ENCODE measurements around the gene PTPRG.
"Not testable (repeated sequence)": the region's sequence is repeated elsewhere in the genome, so short reads cannot be mapped to it uniquely, and the experiment has no call there.

The PTPRG gene

DNA sequence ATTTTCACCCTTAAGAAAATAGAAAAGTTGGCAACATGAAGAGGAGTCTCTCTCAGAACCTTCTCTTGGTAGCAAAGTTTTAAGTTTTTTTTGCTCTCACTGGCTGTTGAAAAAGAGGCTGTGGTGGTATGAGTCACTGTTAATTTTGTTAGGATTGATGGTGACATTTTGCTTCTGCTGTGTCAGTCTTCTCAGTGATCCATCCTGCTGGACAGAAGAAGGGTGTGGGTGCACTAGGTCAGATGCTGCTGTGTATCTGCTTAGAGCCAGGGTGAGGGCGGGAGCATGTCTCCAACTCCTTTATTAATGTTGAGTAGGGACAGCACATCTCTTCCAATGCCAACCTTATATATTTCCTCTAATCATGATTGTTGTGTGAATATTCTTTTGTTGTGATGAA is 442.5 kb downstream of the PTPRG start:
- DNase-seq (ENCODE audit: low read depth, low spot score), result no peak

- no peak for DNase-seq (ENCODE audit: low read depth, low spot score)
Measured at GRCh38 chr3:62007036-62007435, 445.7 kb downstream of the PTPRG start.

- DNase-seq (ENCODE audit: low read depth, low spot score), result no peak
Measured at GRCh38 chr3:62010989-62011388, 449.6 kb downstream of the PTPRG start.

- DNase-seq (ENCODE audit: low read depth, low spot score), result no peak
Measured at GRCh38 chr3:62011666-62012065, 450.3 kb downstream of the PTPRG start.

GRCh38 chr3:62013951-62014350 is 452.6 kb downstream of the PTPRG start:
- DNase-seq (ENCODE audit: low read depth, low spot score), result no peak

DNA sequence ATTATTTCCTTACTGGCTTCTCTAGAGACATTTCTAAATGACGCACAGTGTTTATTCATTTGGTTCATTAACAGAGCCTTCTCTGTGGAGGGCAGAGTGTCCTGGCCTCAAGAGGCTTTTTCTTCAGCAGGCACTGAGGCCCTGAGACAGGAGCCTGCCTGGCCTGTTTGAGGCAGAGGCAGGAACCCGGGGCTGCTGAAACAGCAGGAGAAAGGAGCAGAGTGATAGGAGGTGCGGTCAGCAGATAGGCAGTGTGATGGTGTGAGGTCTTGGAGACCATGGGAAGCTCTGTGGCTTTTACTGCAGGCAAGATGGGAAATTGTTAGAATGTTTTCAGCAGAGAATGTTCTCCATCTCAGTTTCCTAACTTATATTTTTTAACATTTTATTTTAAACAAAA is 453.7 kb downstream of the PTPRG start:
- DNase-seq (ENCODE audit: low read depth, low spot score), result no peak

DNA sequence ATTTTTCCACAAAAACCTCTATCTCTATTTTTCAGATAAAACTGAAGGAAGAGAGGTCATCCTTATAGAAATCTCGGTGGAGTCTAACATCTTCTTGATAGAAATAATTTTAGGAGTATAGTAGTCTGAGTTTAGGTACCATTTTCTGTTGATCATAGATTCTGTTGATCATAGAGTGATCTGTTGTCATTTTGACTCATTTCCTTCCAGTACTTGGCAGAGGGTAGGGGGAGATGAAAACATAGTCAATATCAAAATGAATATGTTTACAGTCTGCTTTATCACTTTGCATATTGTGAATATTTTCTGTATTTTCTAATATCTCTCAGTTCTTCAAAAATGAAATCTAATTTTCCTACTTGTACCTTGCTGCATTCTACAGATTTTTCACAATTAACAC is 458.5 kb downstream of the PTPRG start:
- DNase-seq (ENCODE audit: low read depth, low spot score), result no peak

- no peak for DNase-seq (ENCODE audit: low read depth, low spot score)
Measured at GRCh38 chr3:62020706-62021105, 459.3 kb downstream of the PTPRG start.

GRCh38 chr3:62022312-62022711 is 460.9 kb downstream of the PTPRG start:
- no peak for DNase-seq (ENCODE audit: low read depth, low spot score)

DNA sequence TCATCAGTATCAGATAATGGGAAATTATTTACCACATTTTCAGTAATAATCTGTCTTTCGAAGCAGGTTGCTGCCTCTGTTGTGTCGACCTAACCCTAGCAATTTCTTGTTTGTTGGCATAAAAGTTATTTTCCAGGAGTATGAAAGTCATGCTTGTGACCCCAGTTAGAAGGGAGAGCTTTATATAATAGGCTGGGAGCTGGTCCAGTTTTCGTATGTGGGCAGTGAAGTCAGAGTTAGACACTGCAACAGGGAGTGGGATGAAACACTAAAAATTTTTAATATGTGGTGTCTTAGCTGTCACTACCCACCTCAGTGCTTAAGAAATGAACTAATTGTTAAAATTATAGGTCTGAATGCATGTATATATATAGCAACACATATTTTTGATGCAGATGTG is 463.5 kb downstream of the PTPRG start:
- DNase-seq (ENCODE audit: low read depth, low spot score), result no peak

GRCh38 chr3:62025913-62026312 is 464.5 kb downstream of the PTPRG start:
- no peak for DNase-seq (ENCODE audit: low read depth, low spot score)

GRCh38 chr3:62027241-62027640 is 465.9 kb downstream of the PTPRG start:
- no peak for DNase-seq (ENCODE audit: low read depth, low spot score)

DNA sequence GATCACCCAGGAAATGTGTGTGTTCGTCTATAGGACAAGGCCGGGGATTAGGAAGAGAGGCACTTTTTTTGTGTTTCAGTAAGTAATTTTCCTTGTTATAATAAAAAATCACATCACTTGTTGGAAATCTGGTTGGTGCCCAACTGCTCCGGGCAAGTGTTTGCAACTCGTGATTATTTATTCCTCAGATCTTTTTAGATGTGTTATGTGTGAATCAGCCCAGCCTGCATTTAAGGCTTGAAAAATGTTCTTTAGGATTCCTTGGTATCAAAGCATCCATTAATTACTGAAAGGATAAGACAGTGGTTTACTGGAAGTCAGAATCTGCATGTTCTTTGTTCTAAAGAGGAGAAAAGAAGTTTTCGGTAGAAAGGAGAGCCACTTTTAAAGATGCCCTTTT is 466.4 kb downstream of the PTPRG start:
- no peak for DNase-seq (ENCODE audit: low read depth, low spot score)

GRCh38 chr3:62028236-62028635 is 466.9 kb downstream of the PTPRG start:
- DNase-seq (ENCODE audit: low read depth, low spot score), result no peak

GRCh38 chr3:62032738-62033137 is 471.4 kb downstream of the PTPRG start:
- no peak for DNase-seq (ENCODE audit: low read depth, low spot score)

DNA sequence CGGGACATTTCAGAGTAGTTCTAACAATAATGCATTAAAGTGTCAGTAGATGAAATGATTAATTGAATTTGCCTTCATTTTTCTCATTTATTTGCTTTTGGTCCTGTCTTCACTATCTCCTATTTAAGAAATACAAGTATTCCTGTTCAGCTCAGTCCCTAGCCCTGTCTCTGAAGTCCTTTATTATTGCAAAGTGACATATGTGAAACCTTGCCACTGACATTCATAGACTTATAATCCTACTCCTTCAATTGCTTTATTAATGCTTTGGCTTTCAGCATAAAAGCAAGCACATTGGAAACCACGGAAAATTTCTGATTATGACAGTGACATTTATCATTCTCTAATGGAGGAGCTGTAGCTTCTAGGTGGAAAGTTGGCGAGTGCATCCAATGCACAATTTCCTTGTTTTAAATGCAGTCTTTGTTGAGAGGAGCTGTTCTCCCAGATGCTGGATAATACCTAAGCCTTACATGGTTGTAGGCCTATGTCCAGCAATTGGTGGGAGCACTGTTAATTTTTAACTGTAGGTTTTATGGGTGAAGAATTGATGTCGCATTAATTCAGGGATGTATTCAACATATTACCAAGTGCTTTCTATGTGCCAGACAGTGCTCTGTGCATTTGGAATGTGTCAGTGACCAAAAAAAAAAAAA is 474.2 kb downstream of the PTPRG start:
- DNase-seq (ENCODE audit: low read depth, low spot score), result no peak

DNA sequence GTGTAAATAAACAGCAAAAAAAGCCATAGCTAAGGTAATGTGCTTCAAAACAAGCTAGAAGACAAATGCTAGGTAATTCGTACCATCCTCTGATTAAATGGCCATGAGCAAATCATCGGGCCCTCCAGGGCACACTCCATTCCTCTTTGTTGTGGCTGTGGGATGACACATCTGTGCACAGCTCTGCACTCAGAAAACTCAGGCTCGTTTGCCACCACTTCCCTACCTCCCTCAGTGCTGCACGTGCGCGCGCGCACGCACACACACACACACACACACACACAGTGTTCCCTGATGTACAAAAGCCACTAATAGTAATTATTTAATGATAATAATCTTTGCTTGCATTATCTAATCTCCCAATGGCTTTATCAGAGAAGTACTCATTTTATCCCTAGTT is 475.4 kb downstream of the PTPRG start:
- DNase-seq (ENCODE audit: low read depth, low spot score), result no peak

GRCh38 chr3:62038798-62039197 is 477.4 kb downstream of the PTPRG start:
- not testable (repeated sequence) for DNase-seq (ENCODE audit: low read depth, low spot score)

GRCh38 chr3:62039586-62039985 is 478.2 kb downstream of the PTPRG start:
- DNase-seq (ENCODE audit: low read depth, low spot score), result no peak

DNA sequence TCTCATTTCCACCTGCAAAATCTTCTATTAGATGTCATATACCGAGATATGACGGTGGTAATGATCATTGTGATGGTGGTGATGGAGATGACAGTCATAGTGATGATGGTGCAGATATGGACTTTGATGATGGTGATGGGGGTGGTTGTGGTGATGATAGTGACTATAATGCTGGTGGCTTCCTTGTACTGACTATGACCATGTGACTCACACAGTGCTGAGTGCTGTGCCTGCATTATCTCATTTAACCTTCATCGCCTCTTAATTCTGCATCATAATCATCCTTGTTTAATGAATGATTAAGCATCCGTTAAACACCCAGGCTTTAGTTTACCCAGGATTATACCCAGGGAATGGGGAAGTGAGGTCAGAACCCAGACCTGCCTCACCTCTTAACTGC is 480.3 kb downstream of the PTPRG start:
- DNase-seq (ENCODE audit: low read depth, low spot score), result no peak

GRCh38 chr3:62044874-62045411 is 483.6 kb downstream of the PTPRG start:
- DNase-seq (ENCODE audit: low read depth, low spot score), result no peak

DNA sequence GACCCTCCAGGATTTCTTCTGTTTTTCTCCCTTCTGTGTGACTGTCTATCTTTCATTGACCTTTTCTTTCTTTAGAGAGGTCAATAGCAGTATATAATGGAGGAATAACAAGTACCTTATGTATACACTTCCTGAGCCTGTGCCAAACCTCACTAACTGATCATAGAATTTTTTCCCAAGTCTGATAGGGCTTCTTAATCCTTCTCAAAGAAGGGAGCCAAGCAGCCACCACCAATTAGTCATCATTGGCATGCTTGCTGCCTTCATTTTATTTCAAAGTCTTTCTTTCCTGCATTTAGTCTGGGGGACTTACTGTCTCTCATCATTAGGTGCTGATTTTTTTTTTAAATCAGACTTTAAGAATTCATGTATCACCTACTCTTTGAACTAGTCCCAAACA is 485.0 kb downstream of the PTPRG start:
- DNase-seq (ENCODE audit: low read depth, low spot score), result no peak

GRCh38 chr3:62048577-62048976 is 487.2 kb downstream of the PTPRG start:
- DNase-seq (ENCODE audit: low read depth, low spot score), result no peak

GRCh38 chr3:62049033-62049432 is 487.7 kb downstream of the PTPRG start:
- DNase-seq (ENCODE audit: low read depth, low spot score), result no peak
